Hypothalamus (tissue), 51 donors: ENCODE measurements around the gene FAM20B.
"Not testable (repeated sequence)": the region's sequence is repeated elsewhere in the genome, so short reads cannot be mapped to it uniquely, and the experiment has no call there.

Source experiments
- DNase-seq, 51 donors: peaks; one replicate each; lab custom pipeline; 2025; lab: John Stamatoyannopoulos, UW

The FAM20B gene

GRCh38 chr1:179025125-179025974 lies at the start of gene FAM20B:
TSS of gene FAM20B (plus strand) at chr1:179025894. CDS start at chr1:179043848, 17,954 bp downstream.
- peak; percentile 51 to 97 (median 89) for DNase-seq

- DNase-seq = no peak
Observed at GRCh38 chr1:178976541-178976940, 49.2 kb upstream of the FAM20B start.

- DNase-seq = no peak
Observed at GRCh38 chr1:178986204-178986603, 39.5 kb upstream of the FAM20B start.

- not testable (repeated sequence) for DNase-seq
Observed at GRCh38 chr1:178988198-178988597, 37.5 kb upstream of the FAM20B start.

- DNase-seq = no peak
Observed at GRCh38 chr1:178993559-178993958, 32.1 kb upstream of the FAM20B start.

- DNase-seq = no peak
Observed at GRCh38 chr1:178997428-178997827, 28.3 kb upstream of the FAM20B start.

- DNase-seq = no peak
Observed at GRCh38 chr1:178998295-178998694, 27.4 kb upstream of the FAM20B start.

- DNase-seq = no peak
Observed at GRCh38 chr1:178999061-178999460, 26.6 kb upstream of the FAM20B start.

GRCh38 chr1:179001451-179001850 lies 24.2 kb upstream of the FAM20B start:
- DNase-seq = no peak

GRCh38 chr1:179002064-179002463 lies 23.6 kb upstream of the FAM20B start:
- not testable (repeated sequence) for DNase-seq

- DNase-seq = peak in 47 of 51 donors; percentile 5 to 78 (median 45)
Observed at GRCh38 chr1:179002552-179003345, 22.9 kb upstream of the FAM20B start.

GRCh38 chr1:179003512-179004066 lies 22.1 kb upstream of the FAM20B start:
- no peak for DNase-seq

GRCh38 chr1:179007233-179007632 lies 18.5 kb upstream of the FAM20B start:
- no peak for DNase-seq

- no peak for DNase-seq
Observed at GRCh38 chr1:179010671-179011070, 15.0 kb upstream of the FAM20B start.

- DNase-seq = no peak
Observed at GRCh38 chr1:179012038-179012437, 13.7 kb upstream of the FAM20B start.

GRCh38 chr1:179014123-179014522 lies 11.6 kb upstream of the FAM20B start:
- no peak for DNase-seq

GRCh38 chr1:179015396-179015795 lies 10.3 kb upstream of the FAM20B start:
- DNase-seq = no peak

GRCh38 chr1:179016706-179017382 lies 8.8 kb upstream of the FAM20B start:
- DNase-seq = peak in 49 of 51 donors; percentile 4 to 86 (median 58)

- no peak for DNase-seq
Observed at GRCh38 chr1:179017383-179018326, 8.0 kb upstream of the FAM20B start.

GRCh38 chr1:179021873-179022272 lies 3.8 kb upstream of the FAM20B start:
- peak in 36 of 51 donors; percentile 2 to 65 (median 22) for DNase-seq
